Prostate gland (tissue), 2 donors: Measurements from ENCODE around the gene RAVER1.

Experiments used
- POLR2A ChIP-seq: fragments of 450-650 bp; IDR thresholded peaks from one replicate; pipeline ENCODE4 v1.6.1; 2016; ENCODE audit warnings: antibody characterized with exemption, mild to moderate bottlenecking
- POLR2AphosphoS5 ChIP-seq: sonication (generic); formaldehyde crosslinking; IDR thresholded peaks from one replicate; pipeline ENCODE4 v1.6.1; 2017; ENCODE audit warnings: antibody characterized with exemption
- TF ChIP-seq, protein P1 (sequence below), 4 experiments: fragments of 200-600 bp in 2 of 4; fragments of 450-650 bp in 2 of 4; sonication (generic) in 2 of 4; IDR thresholded peaks; 1 replicate in 3 of 4; 2 replicates in 1 of 4; pipeline ENCODE4 v1.5.1; 2016 to 2019; ENCODE audit warnings: antibody characterized with exemption in 4 of 4, mild to moderate bottlenecking in 2 of 4, moderate library complexity in 2 of 4

DNA sequence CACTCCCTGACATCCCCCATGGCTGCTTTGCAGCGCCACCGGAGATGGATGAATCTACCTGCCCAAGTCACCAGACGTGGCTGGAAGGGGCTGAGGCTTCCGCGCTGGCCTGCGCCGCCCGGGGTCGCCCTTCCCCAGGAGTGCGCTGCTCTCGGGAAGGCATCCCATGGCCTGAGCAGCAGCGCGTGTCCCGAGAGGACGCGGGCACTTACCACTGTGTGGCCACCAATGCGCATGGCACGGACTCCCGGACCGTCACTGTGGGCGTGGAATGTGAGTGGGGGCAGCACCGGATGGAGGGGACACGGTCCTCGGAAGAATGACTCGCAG lies 39.0 kb downstream of the RAVER1 start:
- TF ChIP-seq, protein P1, sequence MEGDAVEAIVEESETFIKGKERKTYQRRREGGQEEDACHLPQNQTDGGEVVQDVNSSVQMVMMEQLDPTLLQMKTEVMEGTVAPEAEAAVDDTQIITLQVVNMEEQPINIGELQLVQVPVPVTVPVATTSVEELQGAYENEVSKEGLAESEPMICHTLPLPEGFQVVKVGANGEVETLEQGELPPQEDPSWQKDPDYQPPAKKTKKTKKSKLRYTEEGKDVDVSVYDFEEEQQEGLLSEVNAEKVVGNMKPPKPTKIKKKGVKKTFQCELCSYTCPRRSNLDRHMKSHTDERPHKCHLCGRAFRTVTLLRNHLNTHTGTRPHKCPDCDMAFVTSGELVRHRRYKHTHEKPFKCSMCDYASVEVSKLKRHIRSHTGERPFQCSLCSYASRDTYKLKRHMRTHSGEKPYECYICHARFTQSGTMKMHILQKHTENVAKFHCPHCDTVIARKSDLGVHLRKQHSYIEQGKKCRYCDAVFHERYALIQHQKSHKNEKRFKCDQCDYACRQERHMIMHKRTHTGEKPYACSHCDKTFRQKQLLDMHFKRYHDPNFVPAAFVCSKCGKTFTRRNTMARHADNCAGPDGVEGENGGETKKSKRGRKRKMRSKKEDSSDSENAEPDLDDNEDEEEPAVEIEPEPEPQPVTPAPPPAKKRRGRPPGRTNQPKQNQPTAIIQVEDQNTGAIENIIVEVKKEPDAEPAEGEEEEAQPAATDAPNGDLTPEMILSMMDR (IDR thresholded peaks at IDR 0.05), result no peak
- TF ChIP-seq POLR2AphosphoS5 (no peak), POLR2A (no peak)
